DMS114 treated with DMSO at 0.1 percent for 48 hours (cell line): ENCODE results near the gene ASTN2.

Experiments used
- DNase-seq: peaks from one replicate; lab custom pipeline; 2025; ENCODE audit not compliant: unreplicated experiment; lab: John Stamatoyannopoulos, UW

Gene ASTN2

GRCh38 chr9:116549786-116550660, 864.8 kb downstream of the ASTN2 start:
- no peak for DNase-seq

GRCh38 chr9:116549061-116549664, 865.7 kb downstream of the ASTN2 start:
- no peak for DNase-seq

GRCh38 chr9:116547729-116548426, 867.0 kb downstream of the ASTN2 start:
- DNase-seq = no peak

- DNase-seq = no peak
Observed at GRCh38 chr9:116546711-116547581, 867.9 kb downstream of the ASTN2 start.

- DNase-seq = no peak
Observed at GRCh38 chr9:116544896-116545295, 870.0 kb downstream of the ASTN2 start.

- DNase-seq = no peak
Observed at GRCh38 chr9:116543731-116544400, 871.0 kb downstream of the ASTN2 start.

- DNase-seq = no peak
Observed at GRCh38 chr9:116541402-116541801, 873.5 kb downstream of the ASTN2 start.

- DNase-seq = no peak
Observed at GRCh38 chr9:116539549-116539948, 875.3 kb downstream of the ASTN2 start.

GRCh38 chr9:116525611-116526010, 889.2 kb downstream of the ASTN2 start:
- no peak for DNase-seq

- no peak for DNase-seq
Observed at GRCh38 chr9:116524778-116525470, 889.9 kb downstream of the ASTN2 start.

- DNase-seq = no peak
Observed at GRCh38 chr9:116520218-116520617, 894.6 kb downstream of the ASTN2 start.

GRCh38 chr9:116516456-116516855, 898.4 kb downstream of the ASTN2 start:
- DNase-seq = no peak

GRCh38 chr9:116515541-116515940, 899.3 kb downstream of the ASTN2 start:
- DNase-seq = no peak

- DNase-seq = no peak
Observed at GRCh38 chr9:116506685-116507084, 908.2 kb downstream of the ASTN2 start.

GRCh38 chr9:116504893-116505480, 909.9 kb downstream of the ASTN2 start:
- no peak for DNase-seq

- DNase-seq = no peak
Observed at GRCh38 chr9:116504081-116504480, 910.8 kb downstream of the ASTN2 start.

- DNase-seq = no peak
Observed at GRCh38 chr9:116502746-116503145, 912.1 kb downstream of the ASTN2 start.

- no peak for DNase-seq
Observed at GRCh38 chr9:116501871-116502270, 913.0 kb downstream of the ASTN2 start.
